Testis (tissue), 3 donors: Measurements from ENCODE around the gene TDRD3. TPM values are rescaled to one million over a fixed set of nuclear protein-coding genes. Genes with fewer than 3 reads are reported as not detected.

Experiments
- DNase-seq: peaks from one replicate; pipeline ENCODE4 v3.0.0-alpha.2; 2019
- H3K27ac ChIP-seq, 2 donors: fragments of 200-600 bp; sonication (generic); one replicate each; pipeline ENCODE4 v1.5.1; 2019
- H3K27me3 ChIP-seq: fragments of 200-600 bp; sonication (generic); one replicate; pipeline ENCODE4 v1.5.1; 2019
- H3K36me3 ChIP-seq: fragments of 200-600 bp; sonication (generic); one replicate; pipeline ENCODE4 v1.5.1; 2017; ENCODE audit warnings: low read depth; ENCODE audit errors: missing control alignments
- H3K4me1 ChIP-seq: fragments of 200-600 bp; sonication (generic); one replicate; pipeline ENCODE4 v1.5.1; 2019
- H3K4me3 ChIP-seq, 2 donors: fragments of 200-600 bp; sonication (generic); one replicate each; pipeline ENCODE4 v1.5.1; 2017 to 2019
- H3K9me3 ChIP-seq: fragments of 200-600 bp; sonication (generic); one replicate; pipeline ENCODE4 v1.5.1; 2017
- POLR2A ChIP-seq: fragments of 450-650 bp; IDR thresholded peaks from one replicate; pipeline ENCODE4 v1.6.1; 2017; ENCODE audit warnings: antibody characterized with exemption, mild to moderate bottlenecking, moderate library complexity
- WGBS, 2 donors: methylation state at CpG; one replicate each; pipeline ENCODE4 v1.1.5; 2018; 5-methylcytosine and 5-hydroxymethylcytosine counted together
- intact Hi-C: fragments of 100-400 bp; cut with DNase I; formaldehyde crosslinking; loops from one replicate; pipeline ENCODE4 v1.15.1; 2023; ENCODE audit warnings: low total_unique reads
- polyA plus RNA-seq: library from polyadenylated mRNA; stranded (reverse); fragments of 350-450 nt; fragmentation: Illumina TruSeq; extraction: RNeasy Lipid Tissue Mini Kit (QIAGEN cat#74804); gene quantifications from one replicate; pipeline ENCODE4 v1.2.3, GENCODE V29; 2014; ENCODE audit warnings: low read depth, low replicate concordance; ENCODE audit not compliant: insufficient read depth
- total RNA-seq, 2 donors: library from RNA; depleted of rRNA; stranded (reverse); fragments of >200 nt; gene quantifications; one replicate each; pipeline ENCODE4 v1.2.3, GENCODE V29; 2016
- TF ChIP-seq, protein P1 (sequence below), 3 experiments: fragments of 450-650 bp in 2 of 3; fragments of 200-600 bp in 1 of 3; sonication (generic) in 1 of 3; IDR thresholded peaks; one replicate each; pipeline ENCODE4 v1.5.1; 2016 to 2019; ENCODE audit warnings: antibody characterized with exemption in 3 of 3, mild to moderate bottlenecking in 2 of 3, moderate library complexity in 1 of 3

The TDRD3 gene
- total and polyA plus RNA-seq, 3 donors from 2014 or later, result 21.8 to 30.4 (median 28.8) TPM

- no peak for TF ChIP-seq POLR2A
- TF ChIP-seq, protein P1, sequence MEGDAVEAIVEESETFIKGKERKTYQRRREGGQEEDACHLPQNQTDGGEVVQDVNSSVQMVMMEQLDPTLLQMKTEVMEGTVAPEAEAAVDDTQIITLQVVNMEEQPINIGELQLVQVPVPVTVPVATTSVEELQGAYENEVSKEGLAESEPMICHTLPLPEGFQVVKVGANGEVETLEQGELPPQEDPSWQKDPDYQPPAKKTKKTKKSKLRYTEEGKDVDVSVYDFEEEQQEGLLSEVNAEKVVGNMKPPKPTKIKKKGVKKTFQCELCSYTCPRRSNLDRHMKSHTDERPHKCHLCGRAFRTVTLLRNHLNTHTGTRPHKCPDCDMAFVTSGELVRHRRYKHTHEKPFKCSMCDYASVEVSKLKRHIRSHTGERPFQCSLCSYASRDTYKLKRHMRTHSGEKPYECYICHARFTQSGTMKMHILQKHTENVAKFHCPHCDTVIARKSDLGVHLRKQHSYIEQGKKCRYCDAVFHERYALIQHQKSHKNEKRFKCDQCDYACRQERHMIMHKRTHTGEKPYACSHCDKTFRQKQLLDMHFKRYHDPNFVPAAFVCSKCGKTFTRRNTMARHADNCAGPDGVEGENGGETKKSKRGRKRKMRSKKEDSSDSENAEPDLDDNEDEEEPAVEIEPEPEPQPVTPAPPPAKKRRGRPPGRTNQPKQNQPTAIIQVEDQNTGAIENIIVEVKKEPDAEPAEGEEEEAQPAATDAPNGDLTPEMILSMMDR (IDR thresholded peaks at IDR 0.05), result no peak
- no peak overlapping the region for H3K27ac ChIP-seq
- DNase-seq, result no peak
- H3K9me3 ChIP-seq, result no peaks in the 10 kb centered on the region
- intact Hi-C loops, result no loop called here
- H3K27me3 ChIP-seq, result no peaks in the 10 kb centered on the region
- no peaks in the 10 kb centered on the region for H3K4me1 ChIP-seq
- 80 to 83% methylated on average over 2 of the region's 2 CpGs for WGBS, 2 donors
- H3K4me3 ChIP-seq, result no peak overlapping the region
- H3K36me3 ChIP-seq, result no peaks in the 10 kb centered on the region
These were observed 206.0 kb downstream of the TDRD3 start for GRCh38 chr13:60603049-60603448.

DNA sequence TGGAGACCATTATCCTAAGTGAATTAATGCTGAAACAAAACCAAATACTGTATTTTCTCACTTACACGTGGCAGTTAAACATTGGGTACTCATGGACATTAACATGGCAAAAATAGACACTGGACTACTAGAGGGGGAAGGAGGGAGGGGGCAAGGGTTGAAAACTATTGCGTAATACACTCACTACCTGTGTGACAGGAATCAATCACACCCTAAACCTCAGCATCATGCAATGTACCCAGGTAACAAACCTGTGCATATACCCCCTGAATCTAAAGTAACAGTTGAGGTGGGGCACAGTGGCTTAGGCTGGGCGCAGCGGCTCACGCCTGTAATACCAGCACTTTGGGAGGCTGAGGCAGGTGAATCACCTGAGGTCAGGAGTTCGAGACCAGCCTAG lies 207.0 kb downstream of the TDRD3 start:
- intact Hi-C loops, result no loop called here
- WGBS, 2 donors, result 91 to 93% methylated on average over 3 to 6 of the region's 6 CpGs
- no peak overlapping the region for H3K4me3 ChIP-seq
- H3K27me3 ChIP-seq, result no peaks in the 10 kb centered on the region
- H3K27ac ChIP-seq, result no peak overlapping the region
- no peaks in the 10 kb centered on the region for H3K4me1 ChIP-seq
- H3K36me3 ChIP-seq, result no peaks in the 10 kb centered on the region
- no peaks in the 10 kb centered on the region for H3K9me3 ChIP-seq
- TF ChIP-seq POLR2A, result no peak
- TF ChIP-seq, protein P1 (IDR thresholded peaks at IDR 0.05), result no peak
- no peak for DNase-seq

GRCh38 chr13:60608954-60609353 lies 211.9 kb downstream of the TDRD3 start:
- intact Hi-C loops, result no loop called here
- H3K27me3 ChIP-seq, result no peaks in the 10 kb centered on the region
- no peak overlapping the region for H3K4me3 ChIP-seq
- H3K4me1 ChIP-seq, result no peaks in the 10 kb centered on the region
- H3K9me3 ChIP-seq, result no peaks in the 10 kb centered on the region
- H3K36me3 ChIP-seq, result no peaks in the 10 kb centered on the region
- H3K27ac ChIP-seq, result no peak overlapping the region
- WGBS, 2 donors, result 81 to 92% methylated on average over 4 of the region's 4 CpGs
- no peak for TF ChIP-seq POLR2A
- TF ChIP-seq, protein P1 (IDR thresholded peaks at IDR 0.05), result no peak
- no peak for DNase-seq

DNA sequence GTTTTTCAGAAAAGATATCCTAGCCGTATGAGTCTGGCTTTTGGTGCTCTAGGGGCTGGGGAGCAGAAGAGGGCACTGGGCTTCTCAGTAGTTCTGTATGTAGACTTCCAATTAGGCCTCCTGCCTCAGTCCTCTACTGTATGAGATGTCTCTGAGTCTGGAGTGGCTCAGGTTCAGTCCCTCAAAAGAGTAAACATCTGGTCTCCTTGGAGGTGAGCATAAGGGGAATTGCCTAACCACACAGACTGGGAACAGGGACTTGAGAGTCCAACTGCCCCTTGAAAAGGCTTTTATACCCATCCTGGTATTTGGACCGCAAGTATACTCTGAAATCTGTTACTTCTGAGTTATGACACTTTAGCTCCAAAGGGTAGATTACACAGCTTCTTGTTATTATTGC lies 214.5 kb downstream of the TDRD3 start:
- intact Hi-C loops, result no loop called here
- no peaks in the 10 kb centered on the region for H3K27me3 ChIP-seq
- TF ChIP-seq, protein P1 (IDR thresholded peaks at IDR 0.05), result no peak
- TF ChIP-seq POLR2A, result no peak
- DNase-seq, result no peak
- no peaks in the 10 kb centered on the region for H3K4me1 ChIP-seq
- no peaks in the 10 kb centered on the region for H3K9me3 ChIP-seq
- WGBS, 2 donors, result 69 to 70% methylated on average over 2 of the region's 2 CpGs
- no peak overlapping the region for H3K27ac ChIP-seq
- H3K36me3 ChIP-seq, result no peaks in the 10 kb centered on the region
- H3K4me3 ChIP-seq, result no peak overlapping the region

DNA sequence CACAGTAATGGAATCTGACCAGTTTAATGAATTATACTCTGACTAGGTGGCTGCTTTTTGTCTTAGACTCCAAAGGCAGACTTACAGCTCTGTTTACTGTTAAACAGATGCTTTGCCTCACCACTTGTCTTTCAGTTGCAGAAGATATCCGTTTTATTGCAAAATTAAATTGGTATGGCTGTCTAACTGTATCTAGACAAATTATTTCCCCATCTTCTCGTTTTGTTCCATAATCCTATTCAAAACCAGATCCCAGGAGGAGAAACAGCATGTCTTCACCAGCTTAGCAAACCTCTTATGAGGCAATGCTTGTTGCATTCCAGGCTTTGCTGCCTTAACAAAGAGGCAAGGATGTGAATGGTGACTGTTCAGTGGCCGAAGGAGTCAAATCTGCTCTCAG lies 215.6 kb downstream of the TDRD3 start:
- intact Hi-C loops, result no loop called here
- DNase-seq, result no peak
- Histone ChIP-seq H3K4me3 (no peak overlapping the region), H3K27ac (no peak overlapping the region), H3K9me3 (no peaks in the 10 kb centered on the region), H3K36me3 (no peaks in the 10 kb centered on the region), H3K4me1 (no peaks in the 10 kb centered on the region), H3K27me3 (no peaks in the 10 kb centered on the region)
- no peak for TF ChIP-seq POLR2A
- TF ChIP-seq, protein P1 (IDR thresholded peaks at IDR 0.05), result no peak
- 72 to 79% methylated on average over 3 of the region's 3 CpGs for WGBS, 2 donors
